Loucy (cell line): Measurements from ENCODE around the gene CDS1.

Experiments used
- EZH2phosphoT487 ChIP-seq: fragments of 200-600 bp; IDR thresholded peaks from 2 replicates; pipeline ENCODE4 v1.6.1; 2018; ENCODE audit warnings: antibody characterized with exemption, mild to moderate bottlenecking, moderate library complexity, borderline replicate concordance
- TF ChIP-seq, protein P1 (sequence below): fragments of 200-600 bp; sonication (generic); conservative IDR thresholded peaks from 2 replicates; pipeline ENCODE4 v1.5.1; 2014; ENCODE audit warnings: mild to moderate bottlenecking, antibody characterized with exemption, low read length

DNA sequence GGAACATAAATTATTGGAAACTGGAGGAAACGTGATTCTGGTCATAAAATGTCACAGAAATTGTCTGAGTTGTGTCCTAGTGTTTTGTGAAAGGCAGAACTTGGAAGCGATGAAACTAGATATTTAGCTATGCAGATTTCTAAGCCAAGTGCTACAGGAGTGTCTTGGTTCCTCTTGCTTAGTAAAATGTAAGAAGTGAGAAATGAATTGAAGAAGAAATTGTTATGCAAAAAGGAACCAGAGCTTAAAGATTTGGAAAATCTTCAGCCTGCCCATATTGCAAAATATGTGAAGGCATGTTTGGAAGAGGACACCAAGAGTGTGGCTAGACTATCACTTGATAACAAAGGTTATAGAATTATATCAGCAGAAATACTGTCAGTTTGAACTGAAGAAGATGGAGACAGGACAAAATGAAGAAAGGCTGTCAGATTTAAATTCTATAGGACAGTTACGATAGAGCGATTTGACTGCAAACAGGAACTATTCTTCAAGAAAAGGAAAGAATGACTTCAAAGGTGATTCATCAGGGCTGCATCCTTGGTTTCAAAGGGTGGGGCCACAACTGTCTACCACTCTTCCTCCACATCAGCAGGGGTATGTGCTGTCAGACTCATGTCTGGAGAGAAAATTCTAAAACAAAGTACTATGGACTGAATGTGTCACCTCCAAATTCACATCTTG lies 9.4 kb upstream of the CDS1 start:
- TF ChIP-seq, protein P1, sequence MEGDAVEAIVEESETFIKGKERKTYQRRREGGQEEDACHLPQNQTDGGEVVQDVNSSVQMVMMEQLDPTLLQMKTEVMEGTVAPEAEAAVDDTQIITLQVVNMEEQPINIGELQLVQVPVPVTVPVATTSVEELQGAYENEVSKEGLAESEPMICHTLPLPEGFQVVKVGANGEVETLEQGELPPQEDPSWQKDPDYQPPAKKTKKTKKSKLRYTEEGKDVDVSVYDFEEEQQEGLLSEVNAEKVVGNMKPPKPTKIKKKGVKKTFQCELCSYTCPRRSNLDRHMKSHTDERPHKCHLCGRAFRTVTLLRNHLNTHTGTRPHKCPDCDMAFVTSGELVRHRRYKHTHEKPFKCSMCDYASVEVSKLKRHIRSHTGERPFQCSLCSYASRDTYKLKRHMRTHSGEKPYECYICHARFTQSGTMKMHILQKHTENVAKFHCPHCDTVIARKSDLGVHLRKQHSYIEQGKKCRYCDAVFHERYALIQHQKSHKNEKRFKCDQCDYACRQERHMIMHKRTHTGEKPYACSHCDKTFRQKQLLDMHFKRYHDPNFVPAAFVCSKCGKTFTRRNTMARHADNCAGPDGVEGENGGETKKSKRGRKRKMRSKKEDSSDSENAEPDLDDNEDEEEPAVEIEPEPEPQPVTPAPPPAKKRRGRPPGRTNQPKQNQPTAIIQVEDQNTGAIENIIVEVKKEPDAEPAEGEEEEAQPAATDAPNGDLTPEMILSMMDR: no peak
- TF ChIP-seq EZH2phosphoT487: no peak
